WI38 (cell line): Measurements from ENCODE around the gene SENP8.

Experiments
- H3K4me3 ChIP-seq: 2 replicates; pipeline ENCODE4 v1.5.1; 2011; ENCODE audit warnings: low read depth, mild to moderate bottlenecking, control low read depth, low read length
- CTCF ChIP-seq: IDR thresholded peaks from 2 replicates; pipeline ENCODE4 v1.5.1; 2012; ENCODE audit warnings: low read depth, mild to moderate bottlenecking, control low read depth, low read length

SENP8 gene

GRCh38 chr15:72156928-72157327 is 38.7 kb downstream of the SENP8 start:
- no peak for TF ChIP-seq CTCF
- H3K4me3 ChIP-seq, result no peak overlapping the region

GRCh38 chr15:72160696-72161245 is 42.6 kb downstream of the SENP8 start:
- no peak overlapping the region for H3K4me3 ChIP-seq
- no peak for TF ChIP-seq CTCF

DNA sequence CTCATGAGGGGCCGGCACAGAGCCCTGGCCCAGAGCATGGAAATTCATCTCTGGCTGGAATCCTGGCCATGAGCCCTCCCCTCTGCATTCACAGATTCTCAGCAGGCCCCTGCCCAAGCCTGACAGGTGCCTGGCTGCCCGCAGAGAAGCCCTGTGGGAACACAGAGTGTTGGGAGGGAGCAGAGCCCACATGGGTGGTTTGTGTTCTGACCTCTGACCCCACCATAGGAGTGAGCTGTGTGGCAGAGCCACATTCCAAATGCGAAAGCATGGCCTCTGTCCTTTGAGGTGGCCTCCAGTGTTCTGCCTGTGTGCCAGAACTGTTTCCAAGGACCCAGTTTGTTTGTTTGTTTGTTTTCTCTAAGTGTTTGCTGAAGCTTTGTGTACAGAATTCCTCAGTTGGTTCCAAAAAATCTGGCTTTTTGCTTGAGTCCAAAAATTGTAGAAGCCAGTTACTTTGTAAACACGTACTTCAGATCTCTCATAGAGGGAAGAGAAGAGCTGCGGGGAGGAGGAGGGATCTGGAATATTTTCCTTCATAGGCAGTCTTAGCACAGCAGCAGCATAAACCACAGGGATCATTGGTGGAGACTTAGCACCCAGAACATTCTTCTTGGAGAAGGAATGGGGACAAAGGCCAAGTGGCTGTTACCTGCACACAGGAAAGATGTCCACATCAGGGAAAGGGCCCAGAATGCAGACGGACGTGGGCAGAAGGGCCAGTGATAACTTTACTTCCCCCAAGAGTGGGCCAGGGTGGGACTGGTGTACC is 43.3 kb downstream of the SENP8 start:
- no peak for TF ChIP-seq CTCF

GRCh38 chr15:72162569-72162968 is 44.4 kb downstream of the SENP8 start:
- no peak for TF ChIP-seq CTCF
- H3K4me3 ChIP-seq, result no peak overlapping the region

More for the DNA sequence above, 43.3 kb downstream of the SENP8 start:
- H3K4me3 ChIP-seq, result no peak overlapping the region

DNA sequence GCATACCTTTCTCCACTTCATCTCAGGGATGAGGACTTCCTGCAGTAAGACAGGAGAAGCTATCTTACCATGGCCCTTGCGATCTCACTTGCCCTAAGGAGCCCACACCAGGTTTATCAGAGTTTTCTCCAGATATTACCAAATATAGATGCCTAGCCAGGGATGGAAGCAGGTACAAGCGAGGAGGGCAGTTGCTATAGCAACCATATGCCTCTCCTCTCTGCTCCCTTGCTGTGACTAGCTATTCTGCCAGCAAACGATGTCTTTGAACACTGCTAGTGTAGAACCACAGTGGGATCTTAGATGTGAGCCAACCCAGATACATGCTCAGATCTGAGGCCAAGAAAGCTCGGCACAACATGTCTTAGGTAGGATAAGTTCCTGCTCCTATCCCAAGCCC is 45.5 kb downstream of the SENP8 start:
- H3K4me3 ChIP-seq, result no peak overlapping the region

GRCh38 chr15:72166716-72167417 is 48.7 kb downstream of the SENP8 start:
- no peak for TF ChIP-seq CTCF
- H3K4me3 ChIP-seq, result no peak overlapping the region

More for the DNA sequence above, 45.5 kb downstream of the SENP8 start:
- no peak for TF ChIP-seq CTCF

DNA sequence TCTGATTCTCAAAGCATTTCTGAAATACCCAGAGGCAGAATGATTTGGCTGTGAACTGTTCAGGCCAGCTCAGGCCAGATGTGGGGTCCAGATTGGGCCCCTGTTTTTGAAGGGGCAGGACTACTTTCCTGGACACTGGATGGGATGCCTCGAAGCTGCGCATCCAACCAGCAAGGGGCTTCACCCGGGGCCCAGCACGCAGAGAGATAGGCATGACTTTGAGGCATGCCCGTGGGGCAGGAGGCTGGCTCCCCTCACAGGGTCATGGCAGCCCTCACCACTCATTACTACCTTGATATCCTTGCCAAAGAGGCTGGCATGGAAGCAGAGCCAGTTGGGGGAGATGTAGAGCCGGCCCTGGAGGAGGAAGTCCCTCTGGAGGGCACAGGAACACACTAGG is 49.2 kb downstream of the SENP8 start:
- no peak for TF ChIP-seq CTCF
- H3K4me3 ChIP-seq, result no peak overlapping the region
